ENCODE data around the gene COX15.

The COX15 gene

GRCh38 chr10:99708428-99709012 lies 23.4 kb downstream of the COX15 start:
- ChIA-PET POLR2A (ENCODE audit: low non-redundant PET) (no interaction called here), CTCF (interaction anchor here (0.7 to 1.2 kb wide), 3 partner anchors 97 to 272 kb away, joined by 4 to 5 read pairs (median 5); no protein-coding TSS in a partner anchor)
- DNase-seq (ENCODE audit: low spot score): no peak
- no peak for TF ChIP-seq CTCF (conservative IDR thresholded peaks at IDR 0.05; ENCODE audit: low read depth)
- H3K27ac ChIP-seq: no peak overlapping the region

- H3K27ac ChIP-seq: no peak overlapping the region
- POLR2A ChIA-PET (ENCODE audit: low non-redundant PET): no interaction called here
- TF ChIP-seq CTCF (conservative IDR thresholded peaks at IDR 0.05; ENCODE audit: low read depth): no peak
- CTCF ChIA-PET: no interaction called here
- no peak for DNase-seq (ENCODE audit: low spot score)
Observed at GRCh38 chr10:99700649-99701048, 31.3 kb downstream of the COX15 start.

- no peak for DNase-seq (ENCODE audit: low spot score)
- POLR2A ChIA-PET (ENCODE audit: low non-redundant PET): no interaction called here
- no peak overlapping the region for H3K27ac ChIP-seq
- TF ChIP-seq CTCF (conservative IDR thresholded peaks at IDR 0.05; ENCODE audit: low read depth): no peak
- CTCF ChIA-PET: no interaction called here
Observed at GRCh38 chr10:99698504-99699080, 33.3 kb downstream of the COX15 start.

GRCh38 chr10:99695761-99696160 lies 36.2 kb downstream of the COX15 start:
- H3K27ac ChIP-seq: no peak overlapping the region
- POLR2A ChIA-PET (ENCODE audit: low non-redundant PET): interaction anchor here (0.5 kb wide), 1 partner anchor 36 kb away, joined by 3 read pairs; the partner anchor contains the start of genes COX15 and CUTC
- no peak for DNase-seq (ENCODE audit: low spot score)
- no peak for TF ChIP-seq CTCF (conservative IDR thresholded peaks at IDR 0.05; ENCODE audit: low read depth)
- CTCF ChIA-PET: no interaction called here

GRCh38 chr10:99693933-99694583 lies 37.9 kb downstream of the COX15 start:
- no peak overlapping the region for H3K27ac ChIP-seq
- TF ChIP-seq CTCF (conservative IDR thresholded peaks at IDR 0.05; ENCODE audit: low read depth): no peak
- POLR2A ChIA-PET (ENCODE audit: low non-redundant PET): no interaction called here
- CTCF ChIA-PET: no interaction called here
- no peak for DNase-seq (ENCODE audit: low spot score)

GRCh38 chr10:99689461-99689860 lies 42.5 kb downstream of the COX15 start:
- no peak for TF ChIP-seq CTCF (conservative IDR thresholded peaks at IDR 0.05; ENCODE audit: low read depth)
- ChIA-PET CTCF (no interaction called here), POLR2A (ENCODE audit: low non-redundant PET) (no interaction called here)
- peak; percentile 60 for DNase-seq (ENCODE audit: low spot score)
- no peak overlapping the region for H3K27ac ChIP-seq

Data from RWPE1 (cell line).